GM21447 (cell line): ENCODE data around the gene TAMM41.
"Not testable (repeated sequence)": the region's sequence is repeated elsewhere in the genome, so short reads cannot be mapped to it uniquely, and the experiment has no call there.

Source experiments
- ATAC-seq: cut with Tn5 transposase; IDR thresholded peaks from one replicate; pipeline ENCODE4 v1.9.1; 2021; ENCODE audit not compliant: unreplicated experiment

The TAMM41 gene, protein sequence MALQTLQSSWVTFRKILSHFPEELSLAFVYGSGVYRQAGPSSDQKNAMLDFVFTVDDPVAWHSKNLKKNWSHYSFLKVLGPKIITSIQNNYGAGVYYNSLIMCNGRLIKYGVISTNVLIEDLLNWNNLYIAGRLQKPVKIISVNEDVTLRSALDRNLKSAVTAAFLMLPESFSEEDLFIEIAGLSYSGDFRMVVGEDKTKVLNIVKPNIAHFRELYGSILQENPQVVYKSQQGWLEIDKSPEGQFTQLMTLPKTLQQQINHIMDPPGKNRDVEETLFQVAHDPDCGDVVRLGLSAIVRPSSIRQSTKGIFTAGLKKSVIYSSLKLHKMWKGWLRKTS

DNA sequence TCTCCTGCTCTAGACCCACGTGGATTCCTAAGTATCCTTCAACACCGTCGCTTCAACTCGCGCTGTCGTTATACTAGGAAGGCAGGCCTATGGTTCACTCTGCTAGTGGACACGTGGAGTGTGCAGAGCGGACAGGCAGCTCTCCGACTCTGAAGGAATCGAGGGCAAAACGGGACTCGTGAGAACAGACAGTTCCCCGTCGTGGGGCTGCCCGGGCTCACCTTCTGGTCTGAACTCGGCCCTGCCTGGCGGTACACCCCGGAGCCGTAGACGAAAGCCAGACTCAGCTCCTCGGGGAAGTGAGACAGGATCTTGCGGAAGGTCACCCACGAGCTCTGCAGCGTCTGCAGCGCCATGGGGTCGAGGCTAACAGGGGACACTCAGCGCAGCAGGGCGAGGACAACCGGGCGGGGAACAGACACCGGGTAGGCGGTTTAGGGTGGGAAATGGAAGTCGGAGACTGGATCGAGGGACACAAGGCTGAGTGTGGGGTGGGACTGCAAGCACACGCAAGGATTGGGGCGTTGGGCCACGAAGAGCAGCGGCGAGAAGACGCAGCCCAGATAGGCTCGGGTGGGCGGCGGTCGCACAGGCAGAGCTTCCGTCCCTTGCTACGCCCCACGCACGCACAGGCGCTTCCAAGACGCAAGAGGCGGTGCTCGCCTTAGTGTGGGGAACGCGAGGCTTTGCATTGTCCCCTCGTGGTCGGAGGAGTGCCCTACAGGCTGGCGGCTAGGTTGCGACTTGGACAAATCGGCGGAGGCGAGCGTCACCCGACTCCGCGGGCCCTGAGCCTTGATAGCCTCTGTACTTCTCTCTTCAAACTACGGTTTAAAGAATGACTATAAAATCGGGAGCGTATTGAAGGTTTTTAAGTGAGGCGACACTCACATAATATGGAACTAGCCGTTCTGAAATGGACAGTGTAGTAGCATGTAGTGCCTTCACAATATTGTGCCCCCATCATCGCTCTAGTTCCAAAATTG, at the start of gene TAMM41:
TAMM41 (minus strand) TSS at position 605 of the 986 bp plus-strand sequence; CDS start at position 356, 249 bp downstream.
- ATAC-seq: peak; percentile 100

DNA sequence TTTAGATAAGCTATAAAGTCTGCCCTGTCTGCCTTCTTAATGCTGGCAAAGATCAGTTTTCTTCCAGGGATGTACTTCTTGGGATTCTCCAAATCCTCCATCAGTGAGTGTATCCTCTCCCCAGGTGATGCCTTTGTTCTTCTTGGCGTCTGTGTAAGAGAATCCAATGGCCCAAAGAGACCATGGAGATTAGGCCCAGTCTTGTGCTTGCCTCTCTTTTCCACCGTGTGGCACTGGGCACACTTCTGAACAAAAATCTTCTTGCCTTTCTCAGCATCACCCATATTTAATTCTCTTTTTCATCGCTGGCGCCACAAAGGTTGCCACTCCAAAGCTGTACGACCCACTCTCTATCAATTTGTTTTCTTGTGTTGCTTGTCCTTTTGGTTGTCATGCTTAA, 32.2 kb upstream of the TAMM41 start:
- no peak for ATAC-seq

DNA sequence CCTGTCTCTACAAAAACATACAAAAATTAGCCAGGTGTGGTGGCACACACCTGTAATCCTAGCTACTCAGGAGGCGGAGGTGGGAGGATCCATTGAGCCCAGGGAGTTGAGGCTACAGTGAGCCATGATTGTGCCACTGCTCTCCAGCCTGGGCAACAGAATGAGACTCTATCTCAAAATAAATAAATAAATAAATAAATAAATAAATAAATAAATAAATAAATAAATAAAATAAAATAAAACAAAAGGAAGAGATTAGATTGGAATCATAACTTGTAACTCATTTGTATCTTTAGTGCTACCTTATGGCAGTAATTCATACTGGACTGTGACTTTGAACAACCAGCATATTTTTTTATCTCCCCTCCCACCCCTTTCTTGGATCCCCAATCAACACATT, 28.0 kb upstream of the TAMM41 start:
- not testable (repeated sequence) for ATAC-seq

DNA sequence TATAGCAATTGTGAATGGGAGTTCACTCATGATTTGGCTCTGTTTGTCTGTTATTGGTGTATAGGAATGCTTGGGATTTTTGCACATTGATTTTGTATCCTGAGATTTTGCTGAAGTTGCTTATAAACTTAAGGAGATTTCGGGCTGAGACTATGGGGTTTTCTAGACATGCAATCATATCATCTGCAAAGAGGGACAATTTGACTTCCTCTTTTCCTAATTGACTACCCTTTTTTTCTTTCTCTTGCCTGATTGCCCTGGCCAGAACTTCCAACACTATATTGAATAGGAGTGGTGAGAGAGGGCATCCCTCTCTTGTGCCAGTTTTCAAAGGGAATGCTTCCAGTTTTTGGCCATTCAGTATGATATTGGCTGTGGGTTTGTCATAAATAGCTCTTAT, 17.1 kb upstream of the TAMM41 start:
- ATAC-seq: not testable (repeated sequence)

DNA sequence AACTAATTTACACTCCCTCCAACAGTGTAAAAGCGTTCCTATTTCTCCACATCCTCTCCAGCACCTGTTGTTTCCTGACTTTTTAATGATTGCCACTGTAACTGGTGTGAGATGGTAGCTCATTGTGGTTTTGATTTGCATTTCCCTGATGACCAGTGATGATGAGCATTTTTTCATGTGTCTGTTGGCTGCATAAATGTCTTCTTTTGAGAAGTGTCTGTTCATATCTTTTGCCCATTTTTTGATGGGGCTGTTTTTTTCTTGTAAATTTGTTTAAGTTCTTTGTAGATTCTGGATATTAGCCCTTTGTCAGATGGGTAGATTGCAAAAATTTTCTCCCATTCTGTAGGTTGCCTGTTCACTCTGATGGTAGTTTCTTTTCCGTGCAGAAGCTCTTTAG, 15.9 kb upstream of the TAMM41 start:
- not testable (repeated sequence) for ATAC-seq

DNA sequence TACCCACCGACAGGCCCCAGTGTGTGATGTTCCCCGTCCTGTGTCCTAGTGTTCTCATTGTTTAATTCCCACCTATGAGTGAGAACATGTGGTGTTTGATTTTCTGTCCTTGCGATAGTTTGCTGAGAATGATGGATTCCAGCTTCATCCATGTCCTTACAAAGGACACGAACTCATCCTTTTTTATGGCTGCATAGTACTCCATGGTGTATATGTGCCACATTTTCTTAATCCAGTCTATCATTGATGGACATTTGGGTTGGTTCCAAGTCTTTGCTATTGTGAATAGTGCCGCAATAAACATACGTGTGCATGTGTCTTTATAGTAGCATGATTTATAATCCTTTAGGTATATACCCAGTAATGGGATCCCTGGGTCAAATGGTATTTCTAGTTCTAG, 15.5 kb upstream of the TAMM41 start:
- not testable (repeated sequence) for ATAC-seq

DNA sequence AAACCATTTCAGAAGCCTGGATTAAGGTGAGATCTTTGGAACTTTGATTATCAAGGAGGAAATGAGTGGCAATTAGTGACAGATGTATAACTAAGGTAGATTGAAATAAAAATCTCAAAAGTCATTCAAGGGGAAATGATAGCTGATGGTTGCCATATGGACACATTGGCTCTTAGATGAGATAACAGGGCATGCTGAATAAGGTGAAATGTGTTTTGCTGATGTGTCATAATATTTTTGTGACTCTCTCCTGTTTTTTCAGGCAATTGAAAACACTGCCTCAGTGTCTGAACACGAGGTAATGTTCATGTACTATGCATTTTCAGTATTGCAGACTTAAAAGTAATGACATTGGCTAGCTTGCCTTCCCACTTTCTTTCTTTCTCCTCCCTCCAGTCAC, 13.5 kb upstream of the TAMM41 start:
- not testable (repeated sequence) for ATAC-seq

DNA sequence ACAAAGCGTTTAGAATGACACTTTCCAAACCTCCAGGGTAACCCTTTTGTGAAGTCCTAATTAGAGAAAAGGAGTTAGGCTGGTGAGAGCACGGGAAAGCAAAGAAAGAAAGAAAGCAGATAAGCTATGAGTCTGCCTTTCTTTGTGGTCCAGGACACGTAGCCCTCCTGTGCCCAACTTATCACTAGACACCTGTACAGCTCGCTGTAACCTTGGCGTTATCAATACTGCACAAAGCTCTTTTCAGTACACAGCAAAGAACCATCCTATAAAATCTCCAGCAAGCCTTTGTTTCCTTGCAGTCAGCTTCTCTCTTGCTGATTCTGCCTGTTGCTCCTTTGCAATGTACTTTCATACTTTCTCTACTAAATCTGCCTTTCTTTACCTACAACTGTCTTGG, 6.8 kb upstream of the TAMM41 start:
- ATAC-seq: no peak

DNA sequence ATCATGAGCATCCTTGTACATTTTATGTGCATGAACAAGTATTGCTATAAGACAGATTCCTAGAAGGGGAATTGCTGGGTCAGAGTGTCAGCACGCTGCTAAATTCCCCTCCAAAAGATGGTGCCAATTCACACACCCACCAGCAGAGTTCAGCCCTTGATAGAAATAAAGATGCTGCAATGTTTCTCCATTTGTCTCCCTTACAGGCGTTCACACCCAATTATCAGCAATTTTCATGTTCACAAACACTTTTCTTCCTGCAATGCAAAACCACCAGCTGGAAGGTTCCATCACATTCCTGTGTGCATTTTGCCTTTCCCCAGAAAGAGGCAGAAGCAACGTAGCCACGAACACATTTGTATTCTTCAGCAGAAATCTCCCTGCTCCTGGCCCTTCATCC, 3.3 kb upstream of the TAMM41 start:
- ATAC-seq: no peak

DNA sequence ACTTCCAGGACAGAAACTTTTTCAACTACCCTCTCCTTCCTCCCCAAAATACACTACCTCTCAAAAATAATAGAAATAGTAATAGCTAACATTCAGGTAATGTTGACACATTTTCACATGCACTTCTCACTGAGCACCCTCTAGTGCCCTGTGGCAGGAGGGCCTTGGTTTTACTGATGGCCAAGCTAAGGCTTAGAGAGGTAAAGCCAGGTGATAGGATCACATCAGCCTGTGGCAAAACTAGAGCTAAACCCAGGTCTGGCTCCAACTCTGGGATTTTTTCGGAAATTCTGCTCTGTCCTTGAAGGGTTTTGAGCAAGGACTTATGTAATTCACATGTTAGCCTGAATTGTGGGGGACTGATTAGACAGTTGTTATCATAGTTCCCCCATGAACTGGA, 922 bp upstream of the TAMM41 start:
- no peak for ATAC-seq

DNA sequence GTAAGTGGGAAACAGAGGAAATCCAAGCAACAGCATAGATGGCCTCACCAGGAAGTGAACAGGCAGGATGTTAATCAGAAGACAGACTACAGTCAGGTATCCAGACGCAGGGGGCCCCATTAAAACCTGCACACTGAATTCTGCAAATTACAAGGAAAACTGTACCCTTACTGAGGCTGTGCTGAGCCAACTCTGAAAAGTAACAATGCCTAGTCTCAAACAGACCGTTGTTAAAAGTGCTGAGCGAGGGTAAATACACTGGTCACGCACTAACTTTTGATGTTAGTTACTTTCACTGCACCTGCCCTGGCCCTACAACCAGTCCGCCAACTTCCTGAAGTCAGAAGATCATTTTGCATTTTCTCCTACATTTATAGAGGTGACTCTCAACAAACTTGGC, 1.0 kb downstream of the TAMM41 start:
- ATAC-seq: no peak

DNA sequence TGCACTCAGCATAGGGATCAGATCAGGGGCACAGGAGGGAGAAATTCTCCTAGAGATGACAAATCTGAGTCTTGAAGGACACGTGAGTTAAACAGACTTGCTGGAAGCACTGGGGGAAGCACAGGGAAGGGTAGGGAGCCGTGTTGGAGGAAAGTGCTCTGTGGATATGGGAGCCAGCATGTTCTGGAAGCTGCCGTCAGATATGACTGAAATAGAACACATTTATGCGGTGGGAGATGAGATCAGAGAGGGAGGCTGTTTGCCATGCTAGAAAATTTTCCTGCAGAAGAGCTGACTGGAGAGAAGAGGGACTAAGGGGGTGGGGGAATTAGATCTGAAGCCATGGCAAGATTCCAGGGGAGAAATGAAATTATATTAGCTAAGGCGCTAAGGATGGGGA, 1.8 kb downstream of the TAMM41 start:
- no peak for ATAC-seq

DNA sequence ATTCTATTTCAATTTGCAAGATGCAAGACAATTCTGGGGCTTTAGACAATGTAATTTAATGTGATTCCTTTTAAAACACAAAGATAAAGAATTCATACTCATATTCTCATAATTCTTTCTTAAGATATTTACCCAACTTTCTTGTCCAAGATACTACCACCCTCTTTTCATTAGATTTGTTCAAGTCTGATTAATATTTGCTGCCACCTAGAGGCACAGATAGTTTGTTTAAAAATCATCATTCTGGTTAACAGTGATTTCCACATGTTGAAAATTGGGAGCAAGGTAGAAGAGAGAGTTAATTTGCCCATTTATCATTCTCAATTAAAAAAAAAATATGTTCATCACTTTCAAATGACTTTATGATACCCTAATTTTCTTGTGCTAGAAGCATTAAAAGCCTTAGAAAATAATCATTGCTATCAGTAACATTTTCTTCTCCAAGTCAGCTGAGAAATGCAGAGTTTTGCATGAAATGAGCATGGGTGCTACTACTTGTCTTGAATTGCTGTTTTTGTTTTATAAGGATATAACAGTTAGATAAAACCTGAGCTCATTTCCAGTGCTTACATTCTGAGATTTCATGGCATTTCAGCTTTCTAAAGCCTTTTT, 11.6 kb downstream of the TAMM41 start:
- ATAC-seq: no peak

DNA sequence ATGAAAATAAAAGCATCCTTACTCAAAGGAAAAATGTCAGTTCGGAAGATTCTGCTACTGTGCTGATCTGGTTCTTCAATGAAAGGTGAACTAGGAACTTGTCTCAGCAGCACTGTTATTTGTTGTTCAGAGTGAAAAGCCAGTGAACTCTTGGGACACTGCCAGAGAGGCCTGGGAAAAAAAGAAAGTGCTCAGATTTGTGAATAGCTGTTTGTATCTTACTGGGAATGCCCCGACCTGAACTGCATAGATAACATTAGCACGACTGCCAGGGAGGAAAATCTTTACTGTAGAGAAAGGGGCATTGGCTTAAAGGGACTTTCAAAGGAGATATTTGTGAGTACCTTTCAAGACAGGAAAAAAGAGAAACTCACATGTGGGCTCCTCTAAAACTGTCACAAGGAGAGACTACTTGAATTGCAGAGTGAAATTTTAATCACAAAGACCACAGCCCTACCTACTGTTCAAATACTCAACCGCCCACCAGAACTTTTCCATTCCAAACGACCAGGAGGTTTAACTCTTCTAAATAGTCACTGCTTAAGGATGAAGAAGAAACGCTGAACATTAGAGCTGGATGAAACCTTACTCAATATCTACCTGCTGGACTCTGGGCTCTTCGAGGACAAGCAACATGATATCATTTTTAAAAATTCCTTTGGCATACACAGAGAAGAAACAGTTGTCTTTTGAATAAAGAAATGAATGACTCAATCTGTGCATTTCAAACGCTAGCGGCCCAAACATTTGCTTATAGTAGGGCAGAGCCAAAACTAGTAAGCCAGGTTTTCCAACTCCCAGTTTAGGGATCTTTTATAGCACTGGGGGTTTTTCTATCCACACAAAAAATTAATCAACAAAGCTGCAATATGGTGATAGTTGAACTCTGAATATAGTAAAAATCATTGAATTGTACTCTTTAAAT, 13.4 kb downstream of the TAMM41 start:
- ATAC-seq: no peak

DNA sequence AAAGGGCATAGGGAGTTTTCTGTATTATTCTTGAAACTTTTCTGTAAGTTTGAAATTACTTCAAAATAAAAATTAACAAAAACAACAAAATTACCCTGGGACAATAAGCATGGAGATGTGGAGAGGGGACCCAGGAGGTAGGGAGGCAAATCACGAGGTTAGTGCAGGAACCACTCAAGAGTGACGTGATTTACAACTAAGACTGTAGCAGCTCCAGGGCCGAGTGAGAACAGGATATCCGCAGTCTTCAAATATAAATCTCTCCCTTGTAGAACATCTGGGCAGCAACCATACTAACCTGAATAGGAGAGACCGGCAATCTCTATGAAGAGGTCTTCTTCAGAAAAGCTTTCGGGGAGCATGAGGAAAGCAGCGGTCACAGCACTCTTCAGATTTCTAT, 17.3 kb downstream of the TAMM41 start:
- ATAC-seq: no peak

DNA sequence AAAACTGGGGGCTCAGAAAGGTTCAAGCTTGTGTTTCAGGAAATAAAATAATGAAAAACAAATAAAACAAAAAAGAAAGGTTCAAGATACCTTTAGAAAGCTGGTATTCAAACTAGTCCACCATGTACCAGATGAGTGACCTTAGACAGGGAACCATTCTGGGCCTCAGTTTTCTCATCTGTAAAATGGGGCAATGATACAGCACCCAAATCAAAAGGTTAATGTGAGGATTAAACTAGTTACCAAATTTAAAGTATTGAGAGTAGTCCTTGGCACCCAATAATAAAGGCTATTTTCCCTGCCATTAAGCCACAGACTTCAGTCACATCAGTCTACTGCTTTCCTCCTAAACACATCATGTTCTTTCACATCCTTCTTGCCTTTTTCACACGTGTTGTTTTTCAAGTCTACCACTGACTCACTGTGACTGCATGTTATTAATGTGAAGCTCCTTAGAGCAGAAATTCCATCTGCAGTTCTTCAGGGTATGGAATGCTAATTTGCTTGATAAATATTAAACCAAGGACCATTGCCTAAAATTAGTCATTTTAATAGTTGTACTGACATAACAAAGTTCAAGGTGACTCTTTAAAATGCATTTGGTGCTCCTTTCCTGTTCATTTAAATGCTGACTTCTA, 19.9 kb downstream of the TAMM41 start:
- no peak for ATAC-seq

DNA sequence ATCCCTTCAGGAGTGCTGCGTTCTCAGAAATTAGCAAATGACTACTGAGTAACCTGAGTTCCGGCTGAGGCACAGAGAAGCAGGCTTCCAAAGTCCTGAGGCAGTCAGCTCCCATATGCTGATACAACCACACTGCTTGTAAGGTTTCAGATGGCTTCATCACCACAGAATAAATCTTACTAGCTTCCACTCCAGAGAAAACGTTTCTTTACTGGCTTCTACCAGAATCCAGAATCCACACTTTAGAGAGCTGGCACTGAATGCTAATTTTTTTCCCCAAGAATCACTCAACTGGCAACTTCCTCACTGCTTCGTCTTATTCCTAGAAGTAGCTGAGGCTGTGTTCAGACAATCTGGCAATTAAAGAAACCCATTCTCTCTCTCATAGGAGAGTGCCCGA, 21.4 kb downstream of the TAMM41 start:
- no peak for ATAC-seq

DNA sequence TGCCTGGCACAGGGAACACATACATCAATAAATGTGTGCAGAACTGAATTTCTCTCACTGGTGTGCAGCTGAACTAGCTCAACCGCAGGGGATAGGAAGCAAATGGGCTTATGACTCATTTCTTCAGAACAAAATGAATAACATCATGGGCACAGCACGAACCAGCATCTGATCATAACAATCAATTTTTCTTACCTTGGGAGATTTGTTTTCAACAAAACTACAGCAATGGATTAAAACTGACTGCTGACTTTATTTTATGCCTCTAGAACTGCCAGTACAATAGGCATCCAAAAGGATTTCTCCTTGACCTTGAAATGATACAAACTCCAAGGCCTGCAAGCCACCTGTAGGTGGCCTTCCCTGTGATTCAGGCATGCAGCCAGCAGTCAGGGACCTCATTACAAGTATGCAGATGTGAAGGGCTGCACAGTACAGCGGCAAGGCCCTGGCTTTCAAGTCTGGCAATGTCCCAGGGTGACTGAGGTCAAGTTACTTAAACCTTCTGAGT, 26.1 kb downstream of the TAMM41 start:
- peak; percentile 85 for ATAC-seq

DNA sequence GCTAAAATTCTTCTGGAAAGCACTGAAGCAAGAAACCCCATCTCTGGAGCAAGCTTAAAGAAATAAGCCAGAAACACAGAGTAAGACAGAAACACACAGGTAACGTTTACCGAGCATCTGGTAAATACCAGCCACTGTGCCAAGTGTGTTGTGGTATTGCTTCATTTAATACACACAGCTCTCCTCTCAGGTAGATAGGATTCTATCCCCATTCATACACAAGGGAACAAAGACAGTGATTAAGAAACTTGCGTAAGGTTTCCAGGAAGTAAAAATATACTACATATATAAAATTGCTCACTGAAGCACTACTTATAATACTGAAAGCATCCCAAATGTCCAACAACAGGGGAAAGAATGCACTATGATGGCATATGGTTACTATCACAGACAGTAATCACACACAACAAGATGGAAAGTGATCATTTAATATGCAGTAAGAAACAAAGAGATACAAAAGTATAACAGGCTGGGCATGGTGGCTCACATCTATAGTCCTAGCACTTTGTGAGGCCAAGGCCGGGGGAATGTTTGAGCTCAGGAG, 27.5 kb downstream of the TAMM41 start:
- no peak for ATAC-seq

DNA sequence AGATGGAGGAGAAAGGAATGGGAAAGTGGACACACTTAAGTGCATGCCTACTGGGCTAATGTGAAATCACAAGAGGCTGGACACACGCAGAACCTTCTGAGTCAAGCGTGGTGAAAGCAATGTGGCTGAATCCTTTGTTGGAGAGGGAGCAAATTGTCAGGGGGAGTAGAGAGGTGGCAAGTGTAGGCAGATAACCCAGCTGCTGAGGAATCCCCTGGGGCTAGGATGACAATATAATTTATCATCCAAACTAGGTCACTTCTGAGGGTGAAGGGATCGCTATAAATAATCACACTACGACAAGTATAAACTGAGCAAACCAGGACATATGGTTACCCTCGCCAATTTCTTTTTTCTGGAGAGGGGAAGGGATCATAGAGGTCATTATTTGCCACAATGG, 28.7 kb downstream of the TAMM41 start:
- ATAC-seq: no peak
